HG02642 (cell line): ENCODE results near the gene IFRD1.
"Not testable (repeated sequence)": the region's sequence is repeated elsewhere in the genome, so short reads cannot be mapped to it uniquely, and the experiment has no call there.

Source experiments
- ATAC-seq: cut with Tn5 transposase; IDR thresholded peaks from one replicate; pipeline ENCODE4 v1.9.1; 2021; ENCODE audit warnings: mild to moderate bottlenecking; ENCODE audit not compliant: unreplicated experiment, poor library complexity

Gene IFRD1

DNA sequence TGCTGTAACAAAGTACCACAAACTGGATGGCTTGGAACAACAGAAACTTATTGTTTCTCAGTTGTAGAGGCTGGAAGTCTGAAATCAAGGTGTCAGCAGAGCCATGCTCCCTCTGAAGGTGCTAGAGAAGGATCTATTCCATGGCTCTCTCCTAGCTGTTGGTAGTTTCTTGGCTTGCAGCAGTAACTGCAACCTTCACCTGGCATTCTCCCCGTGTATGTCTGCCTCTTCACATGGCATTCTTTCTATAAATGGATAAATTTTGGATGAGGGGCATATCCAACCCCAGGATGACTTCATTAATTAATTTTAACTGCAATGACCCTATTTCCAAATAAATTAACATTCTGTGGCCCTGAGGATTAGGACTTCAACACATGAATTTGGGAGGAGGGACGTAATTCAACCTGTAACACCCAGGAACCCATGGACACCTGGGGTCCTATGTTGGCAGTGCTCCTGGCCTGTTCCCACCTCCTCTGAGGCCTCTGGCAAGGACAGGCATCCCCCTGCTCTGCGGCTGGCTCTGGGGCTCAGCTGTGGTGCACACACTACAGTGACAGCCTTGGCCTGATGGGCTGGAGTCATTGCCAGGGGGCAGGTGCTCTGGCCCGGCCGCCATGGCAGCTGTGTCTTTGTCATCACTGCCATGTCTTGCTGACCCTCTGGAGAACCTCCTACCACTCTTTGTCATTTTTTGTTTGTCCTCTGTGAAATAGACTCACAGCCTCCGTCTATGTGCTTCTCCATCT is 61.4 kb downstream of the IFRD1 start:
- ATAC-seq: no peak

DNA sequence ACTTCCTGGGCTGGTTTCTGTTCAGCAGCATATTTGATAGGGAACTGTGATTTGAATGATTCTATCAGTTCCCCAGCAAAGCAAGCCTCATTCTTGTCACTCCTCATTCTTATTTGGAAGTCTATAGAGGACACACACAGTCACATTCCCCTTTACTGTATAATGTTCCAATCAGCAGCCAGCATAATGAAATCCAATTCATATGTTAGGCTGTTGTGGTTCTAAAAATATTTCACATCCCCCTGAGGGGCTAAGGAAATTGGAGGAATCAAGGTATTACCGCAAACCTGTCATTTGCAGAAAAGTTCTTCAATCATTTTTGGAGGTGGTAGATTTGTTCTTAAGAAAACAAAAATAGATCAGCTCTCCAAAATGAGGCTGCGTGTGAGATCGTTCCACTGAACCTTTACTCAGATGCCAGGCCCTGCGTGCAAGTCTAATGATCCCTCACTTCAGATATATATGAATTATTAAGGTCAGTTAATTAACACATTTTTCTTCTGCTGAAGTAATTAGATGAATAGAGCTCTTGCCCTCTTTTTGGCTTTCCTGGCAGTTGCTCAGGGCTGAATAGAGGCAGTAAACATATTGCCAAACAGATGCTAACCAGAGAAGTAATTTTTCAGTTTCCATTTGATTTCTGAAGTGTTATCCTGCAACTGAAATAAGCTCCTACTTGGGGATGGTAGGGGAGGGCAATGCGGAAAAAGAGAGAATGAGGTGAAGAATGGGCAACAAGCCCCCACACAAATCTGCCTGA is 62.4 kb downstream of the IFRD1 start:
- ATAC-seq: no peak

DNA sequence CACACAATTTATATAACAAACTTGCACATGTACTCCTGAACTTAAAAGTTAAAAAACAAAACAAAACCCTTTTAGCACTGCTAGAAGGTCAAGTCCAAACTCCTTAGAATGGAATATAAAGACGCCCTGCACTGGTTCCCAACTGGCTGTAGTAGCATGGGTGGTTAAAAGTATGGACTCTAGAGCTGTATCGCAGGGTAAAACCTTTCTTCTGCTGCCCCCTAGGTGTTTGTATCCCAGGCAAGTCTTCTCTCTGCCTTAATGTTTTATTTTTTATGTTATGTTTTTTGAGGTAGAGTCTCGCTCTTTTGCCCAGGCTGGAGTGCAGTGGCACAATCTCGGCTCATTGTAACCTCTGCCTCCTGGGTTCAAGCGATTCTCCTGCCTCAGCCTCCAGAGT is 65.7 kb downstream of the IFRD1 start:
- no peak for ATAC-seq

GRCh38 chr7:112516418-112516817 is 66.2 kb downstream of the IFRD1 start:
- ATAC-seq: not testable (repeated sequence)

- no peak for ATAC-seq
Measured at GRCh38 chr7:112517487-112517886, 67.2 kb downstream of the IFRD1 start.

- ATAC-seq: no peak
Measured at GRCh38 chr7:112520787-112521186, 70.5 kb downstream of the IFRD1 start.

- ATAC-seq: no peak
Measured at GRCh38 chr7:112521942-112522341, 71.7 kb downstream of the IFRD1 start.

DNA sequence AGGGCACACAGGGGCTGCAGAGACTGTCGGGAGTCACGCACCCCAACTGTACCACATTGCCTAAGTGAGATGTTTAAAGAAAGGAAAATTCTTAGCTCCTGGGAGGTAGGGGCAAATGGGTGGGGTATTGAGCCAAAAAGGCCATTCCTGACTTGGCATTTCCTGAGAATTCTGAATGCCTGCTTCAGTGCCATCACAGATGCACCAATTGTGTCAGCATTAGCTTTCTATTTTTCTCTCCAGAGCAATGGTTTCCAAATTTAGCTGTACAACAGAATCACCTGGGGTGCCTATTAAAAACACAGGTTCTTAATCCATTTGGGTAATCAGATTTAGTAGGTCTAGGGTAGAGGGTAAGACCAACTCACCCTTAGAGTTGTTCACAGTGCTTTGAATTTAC is 73.6 kb downstream of the IFRD1 start:
- ATAC-seq: no peak
